Rectal smooth muscle tissue (tissue), 1 donor: Measurements from ENCODE around the gene NSUN2.

Experiments
- H3K27ac ChIP-seq: one replicate; pipeline ENCODE4 v1.7.0; 2013; ENCODE audit warnings: low read depth, low read length, inconsistent platforms
- H3K27me3 ChIP-seq: one replicate; pipeline ENCODE4 v1.7.0; 2013; ENCODE audit warnings: low read length; ENCODE audit not compliant: control insufficient read depth, insufficient read depth
- H3K36me3 ChIP-seq: one replicate; pipeline ENCODE4 v1.7.0; 2013; ENCODE audit warnings: low read length; ENCODE audit not compliant: control insufficient read depth, insufficient read depth
- H3K4me1 ChIP-seq: one replicate; pipeline ENCODE4 v1.7.0; 2013; ENCODE audit warnings: low read length; ENCODE audit not compliant: control insufficient read depth, insufficient read depth
- H3K4me3 ChIP-seq: one replicate; pipeline ENCODE4 v1.7.0; 2013; ENCODE audit warnings: low read length
- H3K9ac ChIP-seq: one replicate; pipeline ENCODE4 v1.7.0; 2013; ENCODE audit warnings: low read length

Gene NSUN2

GRCh38 chr5:6637022-6637421 is 4.2 kb upstream of the NSUN2 start:
- Histone ChIP-seq H3K9ac (no peak overlapping the region), H3K4me3 (no peak overlapping the region), H3K27me3 (no peaks in the 10 kb centered on the region), H3K4me1 (peaks cover 4% of the 10 kb centered on the region), H3K27ac (no peak overlapping the region), H3K36me3 (no peaks in the 10 kb centered on the region)

DNA sequence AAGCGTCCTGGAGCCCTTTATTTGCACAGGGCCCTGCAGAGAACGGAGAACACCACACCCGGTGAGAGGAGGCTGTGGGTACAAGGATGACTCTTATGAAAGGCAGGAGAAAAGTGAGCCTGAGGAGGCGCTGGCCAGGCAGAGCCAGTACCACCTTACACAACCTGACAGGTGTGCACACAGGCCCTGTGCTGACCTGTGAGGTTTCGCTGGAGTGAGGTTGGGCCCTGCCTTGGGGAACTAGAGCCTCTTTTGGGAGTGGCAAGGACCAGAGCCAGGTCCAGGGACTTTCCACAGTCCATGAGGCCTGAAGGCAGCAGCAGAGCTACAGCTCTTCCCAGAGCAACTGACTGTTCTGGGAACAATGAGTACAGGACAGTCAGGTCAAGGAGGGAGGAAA is 3.4 kb upstream of the NSUN2 start:
- no peak overlapping the region for H3K9ac ChIP-seq
- H3K36me3 ChIP-seq, result no peaks in the 10 kb centered on the region
- H3K4me1 ChIP-seq, result peaks cover 10% of the 10 kb centered on the region
- H3K4me3 ChIP-seq, result no peak overlapping the region
- H3K27me3 ChIP-seq, result no peaks in the 10 kb centered on the region
- H3K27ac ChIP-seq, result no peak overlapping the region

DNA sequence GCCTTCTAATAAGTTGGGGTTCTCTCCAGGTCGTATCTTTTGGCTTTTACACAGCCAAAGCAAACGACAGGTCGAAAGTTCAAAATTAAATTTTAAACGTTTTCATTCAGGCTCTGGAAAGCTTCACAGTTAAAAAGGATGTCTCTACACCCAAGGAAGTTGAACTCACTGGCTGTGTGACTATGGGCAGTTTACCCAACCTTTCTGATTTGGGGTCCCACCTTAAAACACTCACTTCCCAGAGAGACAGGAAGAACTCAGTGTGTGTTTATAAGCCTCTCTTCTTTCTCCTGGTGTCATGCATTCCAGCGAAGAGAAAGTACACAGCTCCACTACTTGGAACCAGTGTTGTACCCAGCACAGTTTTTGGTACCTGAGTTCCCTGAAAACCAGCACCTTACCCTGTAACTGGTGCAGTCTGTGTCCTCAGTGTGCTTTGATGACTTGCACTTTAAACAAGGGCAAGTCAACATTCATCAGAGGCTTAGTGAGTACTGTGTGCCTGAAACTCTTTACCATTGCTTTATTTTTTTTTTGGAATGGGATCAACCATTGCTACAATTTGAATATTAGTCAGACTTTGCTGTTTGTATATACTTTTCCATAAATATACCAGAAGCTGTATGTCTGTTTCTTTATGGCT is 2.1 kb upstream of the NSUN2 start:
- Histone ChIP-seq H3K27ac (no peak overlapping the region), H3K36me3 (peaks cover 3% of the 10 kb centered on the region), H3K9ac (no peak overlapping the region), H3K27me3 (no peaks in the 10 kb centered on the region), H3K4me3 (no peak overlapping the region), H3K4me1 (peaks cover 10% of the 10 kb centered on the region)

- Histone ChIP-seq H3K27me3 (no peaks in the 10 kb centered on the region), H3K27ac (no peak overlapping the region), H3K36me3 (peaks cover 6% of the 10 kb centered on the region), H3K9ac (no peak overlapping the region), H3K4me1 (peaks cover 10% of the 10 kb centered on the region), H3K4me3 (no peak overlapping the region)
Measured at GRCh38 chr5:6634306-6634705, 1.5 kb upstream of the NSUN2 start.

DNA sequence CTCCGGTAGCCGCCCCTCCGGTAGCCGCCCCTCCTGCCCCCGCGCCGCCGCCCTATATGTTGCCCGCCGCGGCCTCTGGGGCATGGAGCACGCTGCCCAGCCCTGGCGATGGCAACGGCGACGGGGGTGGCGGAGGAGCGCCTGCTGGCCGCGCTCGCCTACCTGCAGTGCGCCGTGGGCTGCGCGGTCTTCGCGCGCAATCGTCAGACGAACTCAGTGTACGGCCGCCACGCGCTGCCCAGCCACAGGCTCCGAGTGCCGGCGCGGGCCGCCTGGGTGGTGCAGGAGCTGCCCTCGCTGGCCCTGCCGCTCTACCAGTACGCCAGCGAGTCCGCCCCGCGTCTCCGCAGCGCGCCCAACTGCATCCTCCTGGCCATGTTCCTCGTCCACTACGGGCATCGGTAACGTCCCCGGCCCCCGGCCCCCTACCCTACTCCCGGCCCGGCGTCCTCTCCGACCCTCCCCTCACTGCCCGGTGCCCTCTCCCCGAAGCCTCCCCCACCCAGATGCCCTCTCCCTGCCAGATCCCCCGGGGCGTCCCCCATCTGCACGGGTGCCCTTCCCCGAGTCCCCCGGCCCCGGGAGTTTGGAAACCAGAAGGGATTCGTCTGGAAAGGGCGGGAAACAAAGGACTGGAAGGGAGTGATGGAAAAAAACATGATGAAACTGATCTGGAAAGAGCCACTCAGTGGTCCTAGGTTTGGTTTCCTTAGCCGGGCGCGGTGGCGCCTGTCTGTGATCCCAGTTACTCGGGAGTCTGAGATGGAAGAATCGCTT is 813 bp upstream of the NSUN2 start:
- peak overlapping the region; percentile 7 for H3K9ac ChIP-seq
- peak overlapping the region; percentile 95 for H3K27ac ChIP-seq
- peaks cover 10% of the 10 kb centered on the region for H3K4me1 ChIP-seq
- H3K27me3 ChIP-seq, result no peaks in the 10 kb centered on the region
- peak overlapping the region; percentile 66 for H3K4me3 ChIP-seq
- peaks cover 9% of the 10 kb centered on the region for H3K36me3 ChIP-seq

DNA sequence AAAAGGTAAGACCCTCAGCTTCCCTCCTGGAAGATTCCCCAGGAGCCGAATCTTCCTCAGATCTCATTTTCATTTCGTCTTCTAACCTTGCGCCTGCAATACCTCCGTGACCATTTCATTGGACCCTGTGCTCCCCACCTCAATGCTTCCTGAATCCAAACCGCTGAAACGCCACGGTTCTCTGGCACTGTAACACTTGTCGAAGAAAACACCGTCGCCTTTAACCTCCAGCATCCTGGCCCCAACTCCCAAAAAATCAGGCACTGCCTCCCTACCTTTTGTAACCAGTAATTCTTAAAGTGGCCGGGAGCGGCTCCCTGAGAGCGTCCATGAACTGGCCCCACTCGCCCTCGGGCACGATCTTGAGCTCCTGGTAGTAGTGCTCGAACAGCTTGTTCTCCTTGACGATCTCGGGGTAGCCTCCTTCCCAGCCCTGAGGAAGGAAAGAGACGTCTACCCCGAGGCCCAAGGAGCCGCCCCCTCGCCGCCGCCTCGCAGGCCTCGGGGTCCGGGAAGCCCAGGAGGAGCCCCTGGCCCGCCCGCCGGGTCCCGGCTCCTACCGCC is 438 bp downstream of the NSUN2 start:
- Histone ChIP-seq H3K27me3 (no peaks in the 10 kb centered on the region), H3K9ac (peak overlapping the region; percentile 57), H3K36me3 (peaks cover 12% of the 10 kb centered on the region), H3K27ac (peak overlapping the region; percentile 95), H3K4me3 (peak overlapping the region; percentile 66), H3K4me1 (peaks cover 10% of the 10 kb centered on the region)

DNA sequence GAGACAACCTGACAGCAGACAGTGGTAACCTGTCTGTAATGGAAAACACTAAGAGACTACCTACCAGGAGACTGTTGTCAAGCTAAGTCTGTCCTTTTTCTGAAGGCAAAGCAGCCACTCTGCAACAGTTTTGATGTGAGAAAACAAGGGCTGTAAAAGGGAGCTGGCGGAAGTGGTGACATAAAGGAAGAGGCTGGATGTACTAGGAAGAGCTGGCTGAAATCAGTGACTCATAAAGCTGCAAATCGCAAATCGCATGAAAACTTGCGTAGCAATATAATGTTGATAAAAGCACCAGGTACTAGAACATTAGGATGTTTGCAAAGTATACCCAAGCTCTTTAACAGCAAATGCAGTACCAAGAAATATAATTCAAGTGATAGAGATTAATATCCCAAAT is 1.4 kb downstream of the NSUN2 start:
- H3K4me1 ChIP-seq, result peaks cover 10% of the 10 kb centered on the region
- no peak overlapping the region for H3K9ac ChIP-seq
- H3K4me3 ChIP-seq, result peak overlapping the region; percentile 66
- peaks cover 14% of the 10 kb centered on the region for H3K36me3 ChIP-seq
- no peaks in the 10 kb centered on the region for H3K27me3 ChIP-seq
- H3K27ac ChIP-seq, result no peak overlapping the region

- H3K9ac ChIP-seq, result no peak overlapping the region
- peaks cover 2% of the 10 kb centered on the region for H3K4me1 ChIP-seq
- H3K27me3 ChIP-seq, result no peaks in the 10 kb centered on the region
- H3K4me3 ChIP-seq, result no peak overlapping the region
- no peak overlapping the region for H3K27ac ChIP-seq
- peaks cover 25% of the 10 kb centered on the region for H3K36me3 ChIP-seq
Measured at GRCh38 chr5:6626508-6626907, 6.3 kb downstream of the NSUN2 start.

DNA sequence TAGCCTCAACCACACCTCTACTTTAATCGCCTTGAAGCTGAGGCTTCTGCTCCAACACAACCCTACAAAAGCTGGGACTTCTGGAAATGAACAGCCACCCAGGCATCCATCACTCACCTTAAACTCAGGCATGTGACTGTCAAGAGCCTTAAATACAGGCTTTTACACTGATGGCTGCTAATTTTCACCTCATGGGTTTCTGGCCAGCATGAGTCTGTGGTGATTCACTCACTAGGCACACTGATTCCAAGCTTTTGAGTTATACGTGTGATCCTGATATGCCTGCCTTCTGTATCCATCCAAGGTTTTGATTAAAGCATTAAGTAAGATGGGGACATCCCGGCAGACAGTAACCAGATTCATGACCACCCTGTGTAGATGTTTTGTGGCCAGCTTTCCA is 8.9 kb downstream of the NSUN2 start:
- H3K27ac ChIP-seq, result no peak overlapping the region
- peaks cover 16% of the 10 kb centered on the region for H3K36me3 ChIP-seq
- H3K4me1 ChIP-seq, result no peaks in the 10 kb centered on the region
- H3K27me3 ChIP-seq, result no peaks in the 10 kb centered on the region
- no peak overlapping the region for H3K9ac ChIP-seq
- no peak overlapping the region for H3K4me3 ChIP-seq

DNA sequence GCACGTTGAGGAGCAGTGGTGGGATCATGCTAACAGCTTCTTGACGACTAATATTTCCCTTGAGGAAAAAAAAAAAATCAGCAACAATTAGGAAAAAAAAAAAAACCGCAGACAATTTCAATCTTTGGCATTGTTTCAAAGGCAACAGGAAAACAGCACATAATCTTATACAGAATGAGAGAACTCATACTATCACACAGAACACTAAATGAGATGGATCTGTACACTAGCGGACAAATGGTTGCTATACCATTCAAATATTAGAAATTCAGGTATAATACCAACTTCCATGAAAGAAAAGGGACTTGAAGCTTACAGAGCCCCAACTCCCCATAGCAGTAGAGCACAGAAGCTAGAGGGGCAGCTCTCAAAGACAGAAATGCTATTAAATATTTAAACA is 9.6 kb downstream of the NSUN2 start:
- H3K4me3 ChIP-seq, result no peak overlapping the region
- no peaks in the 10 kb centered on the region for H3K27me3 ChIP-seq
- no peak overlapping the region for H3K27ac ChIP-seq
- peaks cover 17% of the 10 kb centered on the region for H3K36me3 ChIP-seq
- no peaks in the 10 kb centered on the region for H3K4me1 ChIP-seq
- H3K9ac ChIP-seq, result no peak overlapping the region

- Histone ChIP-seq H3K4me1 (peaks cover 4% of the 10 kb centered on the region), H3K27ac (no peak overlapping the region), H3K36me3 (peaks cover 25% of the 10 kb centered on the region), H3K27me3 (no peaks in the 10 kb centered on the region), H3K9ac (no peak overlapping the region), H3K4me3 (no peak overlapping the region)
Measured at GRCh38 chr5:6616632-6617031, 16.2 kb downstream of the NSUN2 start.

DNA sequence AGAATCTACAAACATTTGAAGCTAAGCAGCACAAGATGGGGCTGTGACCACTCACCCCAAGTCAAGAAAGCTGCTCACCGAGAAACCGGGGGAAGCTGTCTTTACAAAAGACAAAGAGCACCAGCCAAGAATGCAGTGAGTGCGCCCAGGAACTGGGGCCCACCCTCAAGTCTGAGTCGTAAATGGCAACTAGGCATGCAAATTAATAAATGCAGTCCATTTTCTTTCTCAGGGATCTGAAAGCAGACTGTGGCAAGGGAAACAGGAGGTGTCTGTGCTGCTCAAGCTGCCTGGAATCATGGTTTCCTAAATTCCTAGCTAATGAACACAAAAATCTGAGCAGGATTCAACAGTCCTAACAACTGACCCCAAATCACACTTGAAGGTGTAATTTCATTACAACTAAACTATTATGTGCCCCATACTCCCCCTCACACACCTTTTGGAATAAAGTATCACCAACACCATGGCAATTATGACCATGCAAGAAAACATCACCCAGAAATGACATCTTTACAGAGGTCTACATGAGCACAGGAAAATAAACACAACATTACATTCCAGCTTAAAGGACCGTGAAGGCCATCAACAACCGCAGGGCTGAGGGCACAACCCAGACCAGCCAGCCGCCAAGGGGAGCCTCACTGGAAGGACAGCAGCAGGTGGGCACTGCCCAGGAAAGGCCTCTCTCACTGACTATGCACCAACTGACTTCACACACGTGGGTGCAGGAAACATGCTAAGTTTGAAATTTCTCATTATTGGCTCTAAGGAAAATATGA is 17.6 kb downstream of the NSUN2 start:
- H3K4me3 ChIP-seq, result no peak overlapping the region
- no peak overlapping the region for H3K27ac ChIP-seq
- peaks cover 4% of the 10 kb centered on the region for H3K4me1 ChIP-seq
- no peaks in the 10 kb centered on the region for H3K27me3 ChIP-seq
- H3K9ac ChIP-seq, result no peak overlapping the region
- peaks cover 29% of the 10 kb centered on the region for H3K36me3 ChIP-seq
